Measurements from ENCODE around the gene ZBTB6.
"Not testable (repeated sequence)": the region's sequence is repeated elsewhere in the genome, so short reads cannot be mapped to it uniquely, and the experiment has no call there.

Gene ZBTB6

GRCh38 chr9:122922713-122923112 is 9.6 kb upstream of the ZBTB6 start:
- DNase-seq = no peak

GRCh38 chr9:122918310-122918709 is 5.2 kb upstream of the ZBTB6 start:
- no peak for DNase-seq

GRCh38 chr9:122912671-122912963 is 506 bp downstream of the ZBTB6 start:
- DNase-seq = no peak

- not testable (repeated sequence) for DNase-seq
These were observed 7.0 kb downstream of the ZBTB6 start for GRCh38 chr9:122906122-122906521.

- peak; percentile 99 for DNase-seq
These were observed 8.1 kb downstream of the ZBTB6 start, which contains the start of gene RC3H2 for GRCh38 chr9:122904823-122905710. Gene RC3H2, minus strand, starts transcription at chr9:122905359. Its CDS starts 7,850 bp downstream, at chr9:122897509.

- peak; percentile 31 for DNase-seq
These were observed 8.7 kb downstream of the ZBTB6 start for GRCh38 chr9:122904466-122904822.

- DNase-seq = peak; percentile 40
These were observed 12.3 kb downstream of the ZBTB6 start for GRCh38 chr9:122900791-122901190.

GRCh38 chr9:122897969-122898368 is 15.2 kb downstream of the ZBTB6 start:
- DNase-seq = no peak

GRCh38 chr9:122888480-122888879 is 24.6 kb downstream of the ZBTB6 start:
- no peak for DNase-seq

- no peak for DNase-seq
These were observed 30.0 kb downstream of the ZBTB6 start for GRCh38 chr9:122883125-122883524.

- no peak for DNase-seq
These were observed 33.7 kb downstream of the ZBTB6 start for GRCh38 chr9:122879443-122879842.

GRCh38 chr9:122875523-122875922 is 37.6 kb downstream of the ZBTB6 start:
- DNase-seq = no peak

GRCh38 chr9:122867276-122867675 is 45.8 kb downstream of the ZBTB6 start:
- DNase-seq = not testable (repeated sequence)

GRCh38 chr9:122866079-122866478 is 47.0 kb downstream of the ZBTB6 start:
- no peak for DNase-seq

GRCh38 chr9:122865300-122865699 is 47.8 kb downstream of the ZBTB6 start:
- DNase-seq = no peak

- no peak for DNase-seq
These were observed 49.7 kb downstream of the ZBTB6 start for GRCh38 chr9:122863407-122863806.

- DNase-seq = no peak
These were observed 52.6 kb downstream of the ZBTB6 start for GRCh38 chr9:122860319-122861142.

Measured in CD4-positive, alpha-beta T cell treated with Interleukin-12 subunit alpha and Interleukin-12 subunit beta, for 1 hour (primary cell).